Calu3 (cell line): ENCODE results near the gene CETP. TPM values are rescaled to one million over a fixed set of nuclear protein-coding genes. Genes with fewer than 3 reads are reported as not detected.

Experiments used
- BruUV-seq: library from RNA; stranded (reverse); fragments of 400-500 nt; replicated peaks from 2 replicates; lab custom pipeline; 2021; lab: Mats Ljungman, UMichigan
- CTCF ChIA-PET: fragments of 300-600 bp; sonication (Branson Sonifier 250); formaldehyde crosslinking; loops from one replicate; lab custom pipeline; 2022; ENCODE audit warnings: antibody characterized with exemption; lab: Charles Lee
- DNase-seq: peaks from one replicate; pipeline ENCODE4 v3.0.0; 2022
- H3K27ac Mint-ChIP-seq: one replicate; pipeline ENCODE4 v1.8.0; 2022; ENCODE audit warnings: mixed read lengths; ENCODE audit not compliant: unreplicated experiment
- H3K27me3 Mint-ChIP-seq: one replicate; pipeline ENCODE4 v1.8.0; 2022; ENCODE audit warnings: mixed read lengths; ENCODE audit not compliant: unreplicated experiment
- H3K36me3 Mint-ChIP-seq: one replicate; pipeline ENCODE4 v1.8.0; 2022; ENCODE audit warnings: mild to moderate bottlenecking, moderate library complexity, mixed read lengths; ENCODE audit not compliant: insufficient read depth, unreplicated experiment
- H3K4me1 Mint-ChIP-seq: one replicate; pipeline ENCODE4 v1.8.0; 2022; ENCODE audit warnings: mild to moderate bottlenecking, low read depth, mixed read lengths; ENCODE audit not compliant: unreplicated experiment
- H3K4me3 Mint-ChIP-seq: one replicate; pipeline ENCODE4 v1.8.0; 2022; ENCODE audit warnings: mild to moderate bottlenecking, low read depth, moderate library complexity, mixed read lengths; ENCODE audit not compliant: unreplicated experiment
- H3K9me3 Mint-ChIP-seq: one replicate; pipeline ENCODE4 v1.8.0; 2022; ENCODE audit warnings: low read depth, mixed read lengths; ENCODE audit not compliant: unreplicated experiment
- intact Hi-C: fragments of 100-400 bp; cut with micrococcal nuclease; formaldehyde crosslinking; loops from one replicate; pipeline ENCODE4 v1.10.0; 2022; ENCODE audit not compliant: unreplicated experiment
- total RNA-seq: library from RNA; stranded (reverse); gene quantifications from 2 replicates; pipeline ENCODE4 v1.2.3, GENCODE V29; 2022
- TF ChIP-seq, protein P1 (sequence below): fragments of 200-600 bp; IDR thresholded peaks from one replicate; pipeline ENCODE4 v1.8.0; 2022; ENCODE audit warnings: antibody characterized with exemption; ENCODE audit not compliant: unreplicated experiment

Gene CETP
- total RNA-seq, 1 experiment from 2014 or later, result not detected

DNA sequence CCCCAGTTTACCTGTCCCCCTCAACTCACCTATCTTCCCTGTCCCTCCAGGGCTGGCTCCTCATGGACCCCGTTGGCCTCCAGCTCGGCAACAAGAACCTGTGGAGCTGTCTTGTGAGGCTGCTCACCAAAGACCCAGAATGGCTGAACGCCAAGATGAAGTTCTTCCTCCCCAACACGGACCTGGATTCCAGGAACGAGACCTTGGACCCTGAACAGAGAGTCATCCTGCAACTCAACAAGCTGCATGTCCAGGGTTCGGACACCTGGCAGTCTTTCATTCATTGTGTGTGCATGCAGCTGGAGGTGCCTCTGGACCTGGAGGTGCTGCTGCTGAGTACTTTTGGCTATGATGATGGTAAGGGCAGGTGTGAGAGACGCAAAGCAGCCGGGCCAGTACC lies 58.9 kb downstream of the CETP start:
- no TSS peak for BruUV-seq
- no peak overlapping the region for H3K4me3 Mint-ChIP-seq
- no peak for DNase-seq
- CTCF ChIA-PET, result interaction anchor here (0.6 kb wide), 2 partner anchors 10 to 250 kb away, joined by 3 to 12 read pairs; no protein-coding TSS in a partner anchor
- TF ChIP-seq, protein P1, sequence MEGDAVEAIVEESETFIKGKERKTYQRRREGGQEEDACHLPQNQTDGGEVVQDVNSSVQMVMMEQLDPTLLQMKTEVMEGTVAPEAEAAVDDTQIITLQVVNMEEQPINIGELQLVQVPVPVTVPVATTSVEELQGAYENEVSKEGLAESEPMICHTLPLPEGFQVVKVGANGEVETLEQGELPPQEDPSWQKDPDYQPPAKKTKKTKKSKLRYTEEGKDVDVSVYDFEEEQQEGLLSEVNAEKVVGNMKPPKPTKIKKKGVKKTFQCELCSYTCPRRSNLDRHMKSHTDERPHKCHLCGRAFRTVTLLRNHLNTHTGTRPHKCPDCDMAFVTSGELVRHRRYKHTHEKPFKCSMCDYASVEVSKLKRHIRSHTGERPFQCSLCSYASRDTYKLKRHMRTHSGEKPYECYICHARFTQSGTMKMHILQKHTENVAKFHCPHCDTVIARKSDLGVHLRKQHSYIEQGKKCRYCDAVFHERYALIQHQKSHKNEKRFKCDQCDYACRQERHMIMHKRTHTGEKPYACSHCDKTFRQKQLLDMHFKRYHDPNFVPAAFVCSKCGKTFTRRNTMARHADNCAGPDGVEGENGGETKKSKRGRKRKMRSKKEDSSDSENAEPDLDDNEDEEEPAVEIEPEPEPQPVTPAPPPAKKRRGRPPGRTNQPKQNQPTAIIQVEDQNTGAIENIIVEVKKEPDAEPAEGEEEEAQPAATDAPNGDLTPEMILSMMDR, result no peak
- intact Hi-C loops, result no loop called here
- H3K36me3 Mint-ChIP-seq, result peaks cover 6% of the 10 kb centered on the region
- no peaks in the 10 kb centered on the region for H3K4me1 Mint-ChIP-seq
- peaks cover 46% of the 10 kb centered on the region for H3K27me3 Mint-ChIP-seq
- H3K9me3 Mint-ChIP-seq, result no peaks in the 10 kb centered on the region
- H3K27ac Mint-ChIP-seq, result no peak overlapping the region

DNA sequence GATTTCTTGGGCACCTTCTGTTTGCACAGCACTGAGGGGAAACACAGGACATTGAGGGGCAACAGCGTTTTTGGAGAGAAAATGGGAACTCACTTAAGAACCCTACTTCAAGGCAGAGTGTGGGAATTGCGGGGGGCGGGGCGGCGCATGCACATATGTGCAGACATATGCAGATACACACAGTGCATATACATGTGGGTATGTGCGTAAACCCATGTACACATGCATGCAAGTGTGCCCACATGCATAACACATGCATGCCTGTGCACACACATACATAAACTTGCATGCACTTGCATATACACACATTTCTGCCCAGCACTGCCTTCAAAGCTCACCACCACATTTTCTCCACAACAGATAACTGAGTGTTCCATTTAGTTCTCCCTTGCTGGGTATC lies 60.0 kb downstream of the CETP start:
- Mint-ChIP-seq H3K27me3 (peaks cover 46% of the 10 kb centered on the region), H3K36me3 (peaks cover 6% of the 10 kb centered on the region), H3K4me1 (no peaks in the 10 kb centered on the region), H3K27ac (no peak overlapping the region), H3K4me3 (no peak overlapping the region), H3K9me3 (no peaks in the 10 kb centered on the region)
- no peak for DNase-seq
- TF ChIP-seq, protein P1, result no peak
- intact Hi-C loops, result no loop called here
- CTCF ChIA-PET, result no interaction called here
- no TSS peak for BruUV-seq

DNA sequence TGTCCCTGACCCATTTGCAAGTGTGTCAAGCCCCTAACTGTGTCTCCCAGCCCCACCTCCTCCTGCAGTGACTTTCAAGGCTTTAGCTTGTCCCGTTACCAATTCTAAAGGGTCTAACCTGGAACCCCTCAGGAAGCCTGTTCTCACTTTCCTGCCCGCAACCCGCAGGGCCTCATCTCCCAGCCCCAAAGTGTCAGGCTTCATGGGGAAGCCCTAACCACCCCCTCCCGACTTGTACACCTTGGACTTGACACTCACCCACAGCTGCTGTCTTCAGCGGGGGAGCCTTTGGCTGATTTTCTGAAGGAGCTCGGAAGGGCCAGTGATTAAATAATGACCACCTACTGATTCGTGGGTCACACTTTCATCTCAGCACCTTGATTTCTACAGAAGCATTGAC lies 60.7 kb downstream of the CETP start:
- DNase-seq, result no peak
- Mint-ChIP-seq H3K4me3 (no peak overlapping the region), H3K27ac (no peak overlapping the region), H3K36me3 (peaks cover 2% of the 10 kb centered on the region), H3K4me1 (no peaks in the 10 kb centered on the region), H3K27me3 (peaks cover 46% of the 10 kb centered on the region), H3K9me3 (no peaks in the 10 kb centered on the region)
- CTCF ChIA-PET, result no interaction called here
- BruUV-seq, result no TSS peak
- intact Hi-C loops, result no loop called here
- TF ChIP-seq, protein P1, result no peak

DNA sequence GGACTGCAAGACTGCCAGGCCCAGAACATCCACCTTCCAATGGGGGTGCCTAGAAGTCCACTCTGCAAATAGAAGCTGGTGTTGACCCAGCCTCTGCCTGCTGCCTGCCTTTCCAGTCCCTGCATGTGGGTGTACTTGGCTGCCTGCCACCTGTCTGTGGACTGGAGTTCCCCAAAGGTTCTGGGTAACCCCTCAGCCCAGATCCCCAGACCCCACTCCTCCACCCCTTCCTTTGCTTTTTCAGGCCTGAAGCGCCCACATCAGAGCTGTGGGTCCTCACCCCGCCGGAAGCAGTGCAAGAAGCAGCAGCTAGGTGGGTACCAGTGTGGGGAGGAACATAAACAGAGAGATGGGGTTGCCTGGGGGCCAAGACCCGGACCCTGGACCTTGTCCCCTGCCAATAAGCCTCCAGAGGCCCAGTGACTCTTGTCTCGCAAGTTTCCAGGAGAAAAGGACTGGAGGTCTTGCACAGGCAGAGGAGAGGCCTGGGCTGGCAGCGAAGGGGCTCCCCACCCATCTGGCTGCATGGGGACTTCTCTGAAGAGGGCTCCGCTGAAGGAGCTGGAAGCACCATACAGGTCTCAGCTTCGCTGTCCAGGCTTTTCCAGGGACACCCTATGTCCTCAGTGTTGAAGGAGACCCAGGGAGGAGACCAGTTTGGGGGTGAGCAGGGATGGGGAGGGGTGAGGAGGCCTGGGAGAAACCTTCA lies 61.9 kb downstream of the CETP start:
- Mint-ChIP-seq H3K9me3 (no peaks in the 10 kb centered on the region), H3K27ac (no peak overlapping the region), H3K36me3 (no peaks in the 10 kb centered on the region), H3K4me3 (no peak overlapping the region), H3K4me1 (no peaks in the 10 kb centered on the region), H3K27me3 (peaks cover 46% of the 10 kb centered on the region)
- CTCF ChIA-PET, result interaction anchor here (0.6 kb wide), 1 partner anchor 40 kb away, joined by 3 read pairs; no protein-coding TSS in a partner anchor
- intact Hi-C loops, result no loop called here
- TF ChIP-seq, protein P1, result no peak
- BruUV-seq, result no TSS peak
- no peak for DNase-seq
